Measurements from ENCODE around the gene SERPINE2.

Gene SERPINE2

DNA sequence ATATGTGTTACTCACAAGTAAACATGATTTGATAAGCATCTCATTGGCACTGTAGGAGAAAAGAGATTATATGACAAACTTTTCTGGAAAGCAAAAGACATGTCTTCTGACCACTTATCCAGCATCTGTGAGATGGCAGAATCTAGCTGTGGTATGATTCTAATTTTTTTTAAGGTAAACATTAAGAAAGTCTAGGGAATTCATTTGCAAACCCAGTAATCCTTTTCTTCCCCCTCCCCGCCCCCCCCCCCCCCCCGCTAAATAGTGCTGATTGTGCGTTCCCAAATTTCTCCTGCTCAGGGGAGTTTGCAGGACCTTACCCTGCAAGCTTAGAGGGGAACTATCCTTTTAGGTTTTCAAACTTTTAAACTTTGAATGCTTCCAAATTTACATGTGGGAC is 69.8 kb downstream of the SERPINE2 start:
- no peak for DNase-seq (ENCODE audit: low spot score)
- TF ChIP-seq, protein P1, sequence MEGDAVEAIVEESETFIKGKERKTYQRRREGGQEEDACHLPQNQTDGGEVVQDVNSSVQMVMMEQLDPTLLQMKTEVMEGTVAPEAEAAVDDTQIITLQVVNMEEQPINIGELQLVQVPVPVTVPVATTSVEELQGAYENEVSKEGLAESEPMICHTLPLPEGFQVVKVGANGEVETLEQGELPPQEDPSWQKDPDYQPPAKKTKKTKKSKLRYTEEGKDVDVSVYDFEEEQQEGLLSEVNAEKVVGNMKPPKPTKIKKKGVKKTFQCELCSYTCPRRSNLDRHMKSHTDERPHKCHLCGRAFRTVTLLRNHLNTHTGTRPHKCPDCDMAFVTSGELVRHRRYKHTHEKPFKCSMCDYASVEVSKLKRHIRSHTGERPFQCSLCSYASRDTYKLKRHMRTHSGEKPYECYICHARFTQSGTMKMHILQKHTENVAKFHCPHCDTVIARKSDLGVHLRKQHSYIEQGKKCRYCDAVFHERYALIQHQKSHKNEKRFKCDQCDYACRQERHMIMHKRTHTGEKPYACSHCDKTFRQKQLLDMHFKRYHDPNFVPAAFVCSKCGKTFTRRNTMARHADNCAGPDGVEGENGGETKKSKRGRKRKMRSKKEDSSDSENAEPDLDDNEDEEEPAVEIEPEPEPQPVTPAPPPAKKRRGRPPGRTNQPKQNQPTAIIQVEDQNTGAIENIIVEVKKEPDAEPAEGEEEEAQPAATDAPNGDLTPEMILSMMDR (IDR thresholded peaks at IDR 0.05; ENCODE audit: extremely low read depth, missing control alignments): no peak

- TF ChIP-seq, protein P1 (IDR thresholded peaks at IDR 0.05; ENCODE audit: extremely low read depth, missing control alignments): no peak
- DNase-seq (ENCODE audit: low spot score): no peak
These were observed 71.1 kb downstream of the SERPINE2 start for GRCh38 chr2:223967981-223968380.

DNA sequence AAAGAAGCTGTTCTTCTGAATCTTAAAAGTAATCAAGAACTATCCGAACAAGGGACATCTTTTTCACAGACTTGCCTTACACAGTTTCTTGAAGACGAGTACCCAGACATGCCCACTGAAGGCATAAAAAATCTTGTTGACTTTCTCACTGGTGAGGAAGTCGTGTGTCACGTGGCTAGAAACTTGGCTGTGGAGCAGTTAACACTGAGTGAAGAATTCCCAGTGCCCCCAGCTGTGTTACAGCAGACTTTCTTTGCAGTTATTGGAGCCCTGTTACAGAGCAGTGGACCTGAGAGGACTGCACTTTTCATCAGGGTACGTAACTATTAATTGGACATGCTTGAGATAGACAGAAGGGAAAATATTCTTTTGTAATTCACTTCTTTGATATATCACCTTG is 79.4 kb downstream of the SERPINE2 start:
- DNase-seq (ENCODE audit: low spot score): no peak
- TF ChIP-seq, protein P1 (IDR thresholded peaks at IDR 0.05; ENCODE audit: extremely low read depth, missing control alignments): no peak

DNA sequence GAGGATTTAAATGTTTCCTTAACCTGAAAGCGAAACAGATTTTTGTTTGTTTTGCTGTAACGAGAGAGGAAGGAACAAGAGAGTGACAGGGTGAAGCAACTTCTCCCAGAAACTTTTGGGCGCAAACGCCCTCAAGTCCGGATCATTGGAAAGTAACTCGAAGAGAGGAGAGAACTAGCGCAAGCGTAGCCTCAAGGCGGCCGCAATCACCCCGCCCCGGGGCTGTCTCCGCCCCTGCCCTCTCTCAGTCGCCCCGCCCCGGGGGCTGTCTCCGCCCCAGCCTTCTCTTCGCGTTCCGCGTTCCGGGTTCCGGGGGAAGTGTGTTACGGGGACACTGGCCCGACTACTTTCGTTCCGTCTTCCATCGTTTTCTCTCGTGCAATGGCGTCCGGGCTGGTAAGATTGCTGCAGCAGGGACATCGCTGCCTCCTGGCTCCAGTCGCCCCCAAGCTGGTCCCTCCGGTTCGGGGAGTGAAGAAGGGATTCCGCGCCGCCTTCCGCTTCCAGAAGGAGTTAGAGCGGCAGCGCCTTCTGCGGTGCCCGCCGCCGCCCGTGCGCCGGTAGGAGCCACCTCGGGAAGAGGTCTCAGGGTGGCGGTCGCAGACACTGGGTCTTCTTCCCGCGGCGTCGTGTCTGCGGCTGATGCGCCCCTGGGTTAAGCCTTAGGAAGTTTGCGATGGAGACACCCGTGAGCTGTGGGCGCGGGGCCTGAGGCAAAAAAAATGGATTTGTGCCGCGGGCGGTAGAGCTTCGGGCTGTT is 81.8 kb downstream of the SERPINE2 start, which contains the start of gene MRPL44:
Gene MRPL44, plus strand, starts transcription at position 372 of the 760 bp plus-strand sequence. Its CDS starts 10 bp downstream, at position 382.
- TF ChIP-seq, protein P1 (IDR thresholded peaks at IDR 0.05; ENCODE audit: extremely low read depth, missing control alignments): no peak
- DNase-seq (ENCODE audit: low spot score): peak; percentile 91

DNA sequence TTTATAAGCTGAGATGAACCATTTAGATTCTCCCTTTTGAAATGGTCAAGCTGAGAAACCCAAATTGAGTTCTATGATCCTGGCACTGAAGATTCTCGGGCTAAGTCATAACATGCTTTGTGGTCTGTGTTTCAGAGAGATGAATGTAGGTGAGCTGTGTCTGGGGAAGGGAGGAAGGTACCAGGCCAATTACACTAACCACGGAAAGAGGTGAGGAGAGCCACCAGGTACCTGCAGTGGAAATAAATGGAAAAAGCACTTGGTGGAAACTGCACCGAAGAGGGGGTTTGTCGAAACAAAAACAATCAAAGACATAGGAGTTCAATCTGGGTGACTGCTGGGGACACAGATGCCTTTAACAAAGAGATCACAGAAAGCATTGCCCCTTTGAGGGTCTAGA is 82.8 kb downstream of the SERPINE2 start:
- TF ChIP-seq, protein P1 (IDR thresholded peaks at IDR 0.05; ENCODE audit: extremely low read depth, missing control alignments): no peak
- DNase-seq (ENCODE audit: low spot score): no peak

DNA sequence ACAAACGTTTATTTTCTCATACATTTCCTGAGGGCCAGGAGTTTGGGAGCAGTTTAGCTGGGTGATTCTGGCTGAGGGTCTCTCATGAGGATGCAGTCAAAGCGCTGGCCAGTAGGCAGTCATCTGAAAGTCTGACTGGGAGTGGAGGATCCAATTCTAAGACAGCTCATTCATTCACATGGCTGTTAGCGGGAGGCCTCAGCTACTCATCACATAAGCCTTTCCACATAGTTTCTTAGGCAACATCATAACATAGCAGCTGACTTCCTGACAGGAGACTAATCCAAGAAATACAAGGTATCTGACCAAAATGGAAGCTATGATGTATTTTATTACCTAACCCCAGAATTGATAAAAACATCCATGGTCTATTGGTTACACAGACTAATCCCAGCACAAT is 84.7 kb downstream of the SERPINE2 start:
- TF ChIP-seq, protein P1 (IDR thresholded peaks at IDR 0.05; ENCODE audit: extremely low read depth, missing control alignments): no peak
- no peak for DNase-seq (ENCODE audit: low spot score)

GRCh38 chr2:223952280-223952968 is 86.7 kb downstream of the SERPINE2 start:
- peak; percentile 51 for DNase-seq (ENCODE audit: low spot score)
- TF ChIP-seq, protein P1 (IDR thresholded peaks at IDR 0.05; ENCODE audit: extremely low read depth, missing control alignments): no peak

Data from GM20000 (cell line).